ENCODE results near the gene CD248. TPM values are rescaled to one million over a fixed set of nuclear protein-coding genes. Genes with fewer than 3 reads are reported as not detected.
"Not testable (repeated sequence)": the region's sequence is repeated elsewhere in the genome, so short reads cannot be mapped to it uniquely, and the experiment has no call there.

Gene CD248
- total RNA-seq, result 0.09 and 0.18 TPM in 2 replicates

- intact Hi-C loops (cut with micrococcal nuclease), result no loop called here
These were observed at the start of gene CD248 for GRCh38 chr11:66316849-66317251. Gene CD248 (minus strand): TSS chr11:66317044. CDS start chr11:66317027, 17 bp downstream.

- intact Hi-C loops (cut with micrococcal nuclease), result no loop called here
These were observed 49.1 kb upstream of the CD248 start for GRCh38 chr11:66365711-66366619.

GRCh38 chr11:66365166-66365565 lies 48.3 kb upstream of the CD248 start:
- intact Hi-C loops (cut with micrococcal nuclease), result no loop called here

GRCh38 chr11:66363805-66364535 lies 47.1 kb upstream of the CD248 start:
- intact Hi-C loops (cut with micrococcal nuclease), result no loop called here

GRCh38 chr11:66363187-66363601 lies 46.4 kb upstream of the CD248 start:
- intact Hi-C loops (cut with micrococcal nuclease), result no loop called here

- intact Hi-C loops (cut with micrococcal nuclease), result no loop called here
These were observed 45.8 kb upstream of the CD248 start for GRCh38 chr11:66362481-66363147.

- intact Hi-C loops (cut with micrococcal nuclease), result no loop called here
These were observed 44.7 kb upstream of the CD248 start for GRCh38 chr11:66361502-66361941.

- intact Hi-C loops (cut with micrococcal nuclease), result no loop called here
These were observed 43.7 kb upstream of the CD248 start for GRCh38 chr11:66360406-66361073.

GRCh38 chr11:66359662-66360087 lies 42.8 kb upstream of the CD248 start:
- intact Hi-C loops (cut with micrococcal nuclease), result no loop called here

- intact Hi-C loops (cut with micrococcal nuclease), result not testable (repeated sequence)
These were observed 33.9 kb upstream of the CD248 start for GRCh38 chr11:66350560-66351235.

- intact Hi-C loops (cut with micrococcal nuclease), result loop anchor here (5.0 kb wide), 2 partner anchors 88 to 268 kb away; partner anchors contain the start of genes MRPL11 and RBM14
These were observed 32.2 kb upstream of the CD248 start for GRCh38 chr11:66349084-66349386.

- intact Hi-C loops (cut with micrococcal nuclease), result loop anchor here (1.0 to 5.0 kb wide), 3 partner anchors 25 to 270 kb away; partner anchors contain the start of genes MRPL11 and RBM14
These were observed 30.8 kb upstream of the CD248 start, which contains the start of gene B4GAT1 for GRCh38 chr11:66347425-66348276. Gene B4GAT1 (minus strand): TSS chr11:66347629. CDS start chr11:66347545, 84 bp downstream.

GRCh38 chr11:66346476-66347424 lies 29.9 kb upstream of the CD248 start:
- intact Hi-C loops (cut with micrococcal nuclease), result loop anchor here (5.0 kb wide), 2 partner anchors 91 to 271 kb away; partner anchors contain the start of genes MRPL11 and RBM14

GRCh38 chr11:66345316-66345649 lies 28.4 kb upstream of the CD248 start:
- intact Hi-C loops (cut with micrococcal nuclease), result loop anchor here (1.0 to 5.0 kb wide), 5 partner anchors 33 to 293 kb away; partner anchors contain the start of genes MRPL11, RBM14, SF3B2 and YIF1A

GRCh38 chr11:66344550-66345315 lies 27.9 kb upstream of the CD248 start, which contains the start of gene BRMS1:
Gene BRMS1 (minus strand): TSS chr11:66345104. CDS start chr11:66342234, 2,870 bp downstream.
- intact Hi-C loops (cut with micrococcal nuclease), result loop anchor here (1.0 to 5.0 kb wide), 5 partner anchors 32 to 292 kb away; partner anchors contain the start of genes MRPL11, RBM14, SF3B2 and YIF1A

- intact Hi-C loops (cut with micrococcal nuclease), result no loop called here
These were observed 26.3 kb upstream of the CD248 start for GRCh38 chr11:66343176-66343575.

GRCh38 chr11:66341502-66342126 lies 24.8 kb upstream of the CD248 start:
- intact Hi-C loops (cut with micrococcal nuclease), result no loop called here

Measured in T-helper 2 cell treated with Interferon-gamma antibody and Interleukin-4, amounts not matched to agents 100 ng/mL and 5 ng/mL, for 36 hours (primary cell).